Measurements from ENCODE around the gene KDM7A.

The KDM7A gene

DNA sequence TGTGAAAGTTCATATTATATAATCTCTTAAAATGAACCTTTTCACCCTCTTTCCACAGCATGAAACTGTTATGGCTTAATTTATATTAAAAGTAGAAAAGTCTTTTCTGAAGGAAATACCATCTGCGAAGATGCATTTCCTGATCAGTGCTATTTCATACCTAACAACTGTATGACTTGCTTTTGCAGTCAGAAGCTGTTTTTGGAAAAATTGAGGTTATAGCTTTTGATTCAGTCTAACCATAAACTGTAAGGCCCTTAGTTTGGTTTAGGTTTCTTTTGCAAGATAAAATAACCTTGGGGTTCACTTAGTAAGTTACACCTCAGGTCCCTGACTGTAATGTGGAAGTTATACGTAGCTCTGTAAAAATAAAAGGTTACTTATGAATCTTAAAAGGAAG is 91.3 kb downstream of the KDM7A start:
- H3K36me3 ChIP-seq (ENCODE audit: control insufficient read depth, insufficient read depth, low read length) = peaks cover 2% of the 10 kb centered on the region
- H3K4me3 ChIP-seq (ENCODE audit: low read length) = no peak overlapping the region
- no peak overlapping the region for H3K9ac ChIP-seq (ENCODE audit: low read length)
- H3K27ac ChIP-seq (ENCODE audit: low read depth, low read length) = no peak overlapping the region
- H3K4me1 ChIP-seq (ENCODE audit: control insufficient read depth, insufficient read depth, low read length) = no peaks in the 10 kb centered on the region
- no peaks in the 10 kb centered on the region for H3K27me3 ChIP-seq (ENCODE audit: control insufficient read depth, insufficient read depth, low read length)

DNA sequence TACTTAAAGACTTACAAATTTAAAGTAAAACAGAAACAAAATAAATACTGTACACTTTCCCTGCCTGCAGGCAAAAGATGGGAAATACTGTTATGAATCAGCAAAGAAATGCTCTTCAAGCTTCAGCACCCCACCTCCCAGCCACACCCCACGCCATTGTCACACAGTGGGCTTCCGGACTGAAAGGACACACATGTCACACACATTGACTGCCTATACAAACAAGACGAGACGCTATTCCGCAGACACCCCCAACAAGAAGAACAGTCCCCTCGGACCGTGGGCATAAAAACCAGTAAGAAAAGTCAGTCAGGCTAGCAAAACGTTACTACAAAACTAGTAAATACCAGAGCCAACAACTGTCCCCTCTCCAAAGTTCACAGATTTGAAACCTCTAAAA is 91.8 kb downstream of the KDM7A start:
- Histone ChIP-seq H3K4me1 (ENCODE audit: control insufficient read depth, insufficient read depth, low read length) (no peaks in the 10 kb centered on the region), H3K9ac (ENCODE audit: low read length) (no peak overlapping the region), H3K27ac (ENCODE audit: low read depth, low read length) (no peak overlapping the region)

DNA sequence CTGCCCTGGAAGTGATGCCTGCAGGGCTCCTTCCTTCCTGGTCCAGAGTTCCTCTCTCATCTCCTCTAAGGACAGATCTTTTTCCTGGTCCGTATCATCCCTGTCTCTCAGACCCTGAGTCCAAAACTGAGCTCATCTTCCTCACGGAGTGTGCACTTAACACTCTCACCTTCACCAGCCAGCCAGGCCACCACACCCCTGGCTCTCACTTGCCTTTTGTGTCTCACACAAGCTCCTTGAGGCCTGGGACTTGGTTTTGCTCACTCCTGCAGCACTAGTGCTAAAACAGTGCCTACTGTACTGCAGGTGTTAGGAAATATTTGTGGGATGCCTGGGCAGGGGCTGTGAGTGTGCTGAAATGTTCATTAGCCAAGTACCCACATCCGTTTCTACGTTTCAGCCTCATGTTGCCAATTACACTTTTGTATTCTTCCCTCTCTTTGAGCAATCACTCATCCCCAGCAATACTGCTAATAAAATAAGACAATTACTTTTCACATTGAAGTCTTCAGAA is 92.6 kb downstream of the KDM7A start:
- peaks cover 2% of the 10 kb centered on the region for H3K36me3 ChIP-seq (ENCODE audit: control insufficient read depth, insufficient read depth, low read length)
- H3K27me3 ChIP-seq (ENCODE audit: control insufficient read depth, insufficient read depth, low read length) = no peaks in the 10 kb centered on the region
- H3K4me3 ChIP-seq (ENCODE audit: low read length) = no peak overlapping the region
- no peaks in the 10 kb centered on the region for H3K4me1 ChIP-seq (ENCODE audit: control insufficient read depth, insufficient read depth, low read length)
- no peak overlapping the region for H3K27ac ChIP-seq (ENCODE audit: low read depth, low read length)
- H3K9ac ChIP-seq (ENCODE audit: low read length) = no peak overlapping the region

More for the DNA sequence above, 91.8 kb downstream of the KDM7A start:
- Histone ChIP-seq H3K36me3 (ENCODE audit: control insufficient read depth, insufficient read depth, low read length) (peaks cover 2% of the 10 kb centered on the region), H3K4me3 (ENCODE audit: low read length) (no peak overlapping the region), H3K27me3 (ENCODE audit: control insufficient read depth, insufficient read depth, low read length) (no peaks in the 10 kb centered on the region)

DNA sequence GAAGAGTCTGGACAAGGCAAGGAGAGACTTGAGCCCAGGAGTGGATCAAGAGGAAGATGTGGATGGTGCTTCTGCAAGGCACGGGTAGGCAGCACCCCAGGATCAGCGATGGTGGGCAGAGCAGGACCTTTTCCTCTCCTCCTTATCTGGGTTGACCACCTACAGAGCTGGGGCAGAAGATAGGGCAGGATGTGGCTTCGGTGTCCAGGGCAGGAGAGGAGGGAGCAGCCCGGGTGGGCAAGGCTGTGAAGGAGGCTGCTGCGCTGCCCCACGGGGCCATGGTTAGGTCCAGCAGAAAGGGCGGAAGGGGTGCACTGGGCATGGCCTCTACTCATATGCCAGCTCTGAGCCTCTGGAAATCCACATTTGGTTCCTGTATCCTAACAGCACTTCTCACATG is 94.0 kb downstream of the KDM7A start:
- Histone ChIP-seq H3K36me3 (ENCODE audit: control insufficient read depth, insufficient read depth, low read length) (peaks cover 2% of the 10 kb centered on the region), H3K27me3 (ENCODE audit: control insufficient read depth, insufficient read depth, low read length) (no peaks in the 10 kb centered on the region), H3K4me3 (ENCODE audit: low read length) (no peak overlapping the region), H3K4me1 (ENCODE audit: control insufficient read depth, insufficient read depth, low read length) (no peaks in the 10 kb centered on the region), H3K27ac (ENCODE audit: low read depth, low read length) (no peak overlapping the region), H3K9ac (ENCODE audit: low read length) (no peak overlapping the region)

DNA sequence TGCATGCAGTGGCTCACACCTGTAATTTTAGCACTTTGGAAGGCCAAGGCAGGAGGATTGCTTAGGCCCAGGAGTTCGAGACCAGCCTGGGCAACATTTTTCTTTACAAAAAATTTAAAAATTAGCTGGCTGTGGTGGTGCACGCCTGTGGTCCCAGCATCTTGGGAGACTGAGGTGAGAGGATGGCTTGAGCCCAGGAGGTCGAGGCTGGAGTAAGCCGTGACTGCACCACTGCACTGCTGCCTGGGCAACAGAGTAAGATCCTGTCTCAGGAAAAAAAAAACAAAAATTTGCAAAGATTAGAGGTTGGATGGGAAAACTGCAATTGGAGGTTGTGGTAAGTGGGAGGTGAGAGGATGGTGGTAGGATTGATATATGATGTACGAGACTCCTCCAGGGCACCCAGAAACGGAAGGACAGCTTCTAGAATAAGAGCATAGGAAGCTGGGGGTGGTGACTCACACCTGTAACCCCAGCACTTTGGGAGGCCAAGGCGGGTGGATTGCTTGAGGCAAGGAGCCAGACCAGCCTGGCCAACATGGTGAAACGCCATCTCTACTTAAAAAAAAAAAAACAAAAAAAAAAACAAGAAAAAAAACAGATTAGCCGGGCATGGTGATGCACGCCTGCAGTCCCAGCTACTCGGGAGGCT is 94.9 kb downstream of the KDM7A start:
- Histone ChIP-seq H3K27me3 (ENCODE audit: control insufficient read depth, insufficient read depth, low read length) (no peaks in the 10 kb centered on the region), H3K9ac (ENCODE audit: low read length) (no peak overlapping the region), H3K4me1 (ENCODE audit: control insufficient read depth, insufficient read depth, low read length) (no peaks in the 10 kb centered on the region), H3K36me3 (ENCODE audit: control insufficient read depth, insufficient read depth, low read length) (no peaks in the 10 kb centered on the region), H3K27ac (ENCODE audit: low read depth, low read length) (no peak overlapping the region), H3K4me3 (ENCODE audit: low read length) (no peak overlapping the region)

DNA sequence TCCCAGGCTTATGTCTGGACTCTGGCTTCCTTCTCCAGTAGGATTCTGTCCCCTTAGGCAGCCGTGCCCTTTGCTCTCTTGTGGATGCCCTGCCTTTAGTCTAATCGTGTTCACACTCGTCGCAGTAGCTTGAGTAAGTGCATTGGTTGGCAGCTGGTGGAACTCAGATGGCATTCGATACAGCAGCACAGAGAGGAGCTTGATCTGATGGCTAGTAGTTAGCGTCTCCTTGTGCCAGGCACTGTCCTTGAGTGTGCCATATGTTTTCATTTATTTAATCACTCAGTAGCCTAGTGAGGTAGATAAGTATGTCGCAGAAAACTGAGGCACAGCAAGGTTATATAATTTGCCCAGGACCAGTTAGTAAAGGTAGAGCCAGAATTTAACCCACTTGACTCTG is 95.9 kb downstream of the KDM7A start:
- Histone ChIP-seq H3K36me3 (ENCODE audit: control insufficient read depth, insufficient read depth, low read length) (no peaks in the 10 kb centered on the region), H3K9ac (ENCODE audit: low read length) (no peak overlapping the region), H3K27me3 (ENCODE audit: control insufficient read depth, insufficient read depth, low read length) (no peaks in the 10 kb centered on the region), H3K27ac (ENCODE audit: low read depth, low read length) (no peak overlapping the region), H3K4me1 (ENCODE audit: control insufficient read depth, insufficient read depth, low read length) (no peaks in the 10 kb centered on the region), H3K4me3 (ENCODE audit: low read length) (no peak overlapping the region)

DNA sequence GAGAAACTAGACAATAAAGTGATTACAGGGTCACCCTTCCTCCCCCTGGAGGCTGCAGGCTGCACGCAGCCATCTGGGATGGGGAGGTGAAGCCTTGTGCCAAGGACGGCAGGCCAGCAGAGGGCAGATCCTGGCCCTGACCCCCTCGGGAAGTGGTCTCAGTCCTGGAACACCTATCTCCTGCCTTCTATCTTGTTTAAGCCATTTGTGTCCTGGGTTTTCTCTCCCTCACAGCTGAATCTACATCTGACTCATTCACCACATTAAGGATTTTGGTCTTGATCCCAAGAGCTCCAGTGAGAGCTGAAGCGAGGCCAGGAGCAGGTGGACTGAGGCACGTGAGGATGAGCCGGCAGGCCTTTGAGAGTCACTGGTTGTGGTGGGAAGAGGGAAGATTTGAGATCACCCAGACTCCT is 97.7 kb downstream of the KDM7A start:
- Histone ChIP-seq H3K4me1 (ENCODE audit: control insufficient read depth, insufficient read depth, low read length) (no peaks in the 10 kb centered on the region), H3K27me3 (ENCODE audit: control insufficient read depth, insufficient read depth, low read length) (no peaks in the 10 kb centered on the region), H3K36me3 (ENCODE audit: control insufficient read depth, insufficient read depth, low read length) (no peaks in the 10 kb centered on the region), H3K27ac (ENCODE audit: low read depth, low read length) (no peak overlapping the region), H3K9ac (ENCODE audit: low read length) (no peak overlapping the region), H3K4me3 (ENCODE audit: low read length) (no peak overlapping the region)

DNA sequence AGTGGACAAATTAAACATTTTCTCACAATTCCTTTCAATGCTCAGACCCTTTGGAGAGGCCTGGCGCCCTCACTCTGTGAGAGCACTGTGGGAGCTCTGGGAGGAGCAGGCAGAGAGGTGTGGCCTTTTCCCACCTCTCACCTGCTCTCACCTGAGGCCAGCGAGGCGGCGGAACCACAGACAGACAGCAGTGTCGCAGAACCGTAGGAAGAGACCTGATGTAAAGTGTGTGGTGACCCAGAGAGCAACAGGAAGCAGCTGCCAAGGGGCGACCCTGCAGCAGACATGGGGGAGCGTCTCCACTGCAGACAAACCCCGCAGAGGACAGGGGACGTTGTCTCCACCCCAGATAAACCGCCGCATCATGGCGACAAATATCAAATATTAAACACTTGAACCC is 98.4 kb downstream of the KDM7A start:
- H3K4me1 ChIP-seq (ENCODE audit: control insufficient read depth, insufficient read depth, low read length) = no peaks in the 10 kb centered on the region
- H3K4me3 ChIP-seq (ENCODE audit: low read length) = no peak overlapping the region
- H3K27ac ChIP-seq (ENCODE audit: low read depth, low read length) = no peak overlapping the region
- no peaks in the 10 kb centered on the region for H3K27me3 ChIP-seq (ENCODE audit: control insufficient read depth, insufficient read depth, low read length)
- no peaks in the 10 kb centered on the region for H3K36me3 ChIP-seq (ENCODE audit: control insufficient read depth, insufficient read depth, low read length)
- no peak overlapping the region for H3K9ac ChIP-seq (ENCODE audit: low read length)

DNA sequence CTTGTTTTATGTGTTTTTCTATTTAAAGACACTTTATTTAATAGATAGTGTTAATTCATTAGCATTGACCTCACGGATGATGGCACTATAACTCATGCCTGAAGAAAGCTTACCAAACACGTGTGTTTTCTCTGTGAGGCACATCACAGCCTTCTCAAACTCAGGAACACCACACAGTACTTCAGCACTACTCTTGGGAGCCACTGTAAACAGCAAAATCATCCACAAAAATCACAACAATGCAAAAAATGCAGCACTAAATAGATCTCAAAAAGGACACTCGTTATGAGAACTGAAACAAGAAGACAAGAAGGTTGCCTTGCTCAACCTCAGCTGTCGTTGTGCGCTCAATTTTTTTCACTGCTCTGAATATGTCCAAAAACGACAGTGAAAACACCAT is 102.0 kb downstream of the KDM7A start:
- H3K4me3 ChIP-seq (ENCODE audit: low read length) = no peak overlapping the region

DNA sequence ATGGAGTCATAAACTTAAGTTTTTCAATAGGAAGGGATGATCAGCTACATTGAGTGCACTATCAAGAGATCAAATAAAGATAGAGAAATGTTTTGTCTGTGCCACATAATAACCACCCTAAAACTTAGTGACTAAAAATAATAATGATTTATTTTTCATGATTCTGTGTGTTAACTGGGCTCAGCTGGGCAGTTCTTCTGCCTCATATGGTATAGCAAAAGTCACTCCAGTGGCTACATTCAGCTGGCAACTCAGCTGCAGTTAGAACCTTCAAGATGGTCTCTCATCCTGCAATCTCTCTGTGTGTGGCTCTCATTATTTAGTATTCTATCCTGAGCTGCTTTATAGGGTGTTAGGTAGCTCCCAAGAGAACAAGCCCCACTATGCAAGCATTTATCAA is 106.2 kb downstream of the KDM7A start:
- Histone ChIP-seq H3K27me3 (ENCODE audit: control insufficient read depth, insufficient read depth, low read length) (no peaks in the 10 kb centered on the region), H3K4me1 (ENCODE audit: control insufficient read depth, insufficient read depth, low read length) (no peaks in the 10 kb centered on the region), H3K36me3 (ENCODE audit: control insufficient read depth, insufficient read depth, low read length) (no peaks in the 10 kb centered on the region), H3K27ac (ENCODE audit: low read depth, low read length) (no peak overlapping the region), H3K9ac (ENCODE audit: low read length) (no peak overlapping the region), H3K4me3 (ENCODE audit: low read length) (no peak overlapping the region)

More for the DNA sequence above, 102.0 kb downstream of the KDM7A start:
- no peaks in the 10 kb centered on the region for H3K27me3 ChIP-seq (ENCODE audit: control insufficient read depth, insufficient read depth, low read length)
- no peak overlapping the region for H3K9ac ChIP-seq (ENCODE audit: low read length)
- H3K27ac ChIP-seq (ENCODE audit: low read depth, low read length) = no peak overlapping the region
- no peaks in the 10 kb centered on the region for H3K4me1 ChIP-seq (ENCODE audit: control insufficient read depth, insufficient read depth, low read length)
- no peaks in the 10 kb centered on the region for H3K36me3 ChIP-seq (ENCODE audit: control insufficient read depth, insufficient read depth, low read length)

DNA sequence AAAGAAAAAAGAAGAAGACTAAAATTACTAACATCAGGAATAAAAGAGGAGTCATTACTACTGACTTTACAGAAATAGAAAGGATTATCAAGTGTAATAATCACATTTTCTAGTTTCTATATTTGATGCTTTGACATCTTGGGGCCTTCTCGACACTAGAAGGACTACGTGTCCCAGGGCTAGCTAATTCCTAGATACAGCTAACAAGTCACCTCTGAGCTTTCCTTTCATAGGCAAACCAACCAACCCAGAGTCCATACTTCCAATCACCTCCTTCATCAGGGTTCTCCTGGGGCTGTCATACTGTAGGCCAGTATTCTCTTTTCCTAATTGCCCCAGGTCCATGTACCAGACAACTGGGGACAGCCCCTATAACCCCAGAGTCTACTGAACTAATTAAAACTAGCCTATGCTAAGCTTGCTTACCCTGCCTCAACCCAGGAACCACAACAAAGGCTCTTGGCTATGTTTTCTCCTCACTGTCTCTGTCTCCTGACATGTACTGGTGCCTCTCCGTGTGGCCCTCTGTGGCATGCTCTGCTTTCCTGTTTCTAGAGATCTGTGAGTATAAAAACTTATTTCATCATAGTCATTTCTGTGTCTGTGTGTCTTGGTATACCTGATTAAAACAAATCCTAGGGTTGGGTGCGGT is 107.4 kb downstream of the KDM7A start:
- H3K27me3 ChIP-seq (ENCODE audit: control insufficient read depth, insufficient read depth, low read length) = no peaks in the 10 kb centered on the region
- no peak overlapping the region for H3K9ac ChIP-seq (ENCODE audit: low read length)
- no peaks in the 10 kb centered on the region for H3K36me3 ChIP-seq (ENCODE audit: control insufficient read depth, insufficient read depth, low read length)
- no peak overlapping the region for H3K27ac ChIP-seq (ENCODE audit: low read depth, low read length)
- no peak overlapping the region for H3K4me3 ChIP-seq (ENCODE audit: low read length)
- H3K4me1 ChIP-seq (ENCODE audit: control insufficient read depth, insufficient read depth, low read length) = no peaks in the 10 kb centered on the region

DNA sequence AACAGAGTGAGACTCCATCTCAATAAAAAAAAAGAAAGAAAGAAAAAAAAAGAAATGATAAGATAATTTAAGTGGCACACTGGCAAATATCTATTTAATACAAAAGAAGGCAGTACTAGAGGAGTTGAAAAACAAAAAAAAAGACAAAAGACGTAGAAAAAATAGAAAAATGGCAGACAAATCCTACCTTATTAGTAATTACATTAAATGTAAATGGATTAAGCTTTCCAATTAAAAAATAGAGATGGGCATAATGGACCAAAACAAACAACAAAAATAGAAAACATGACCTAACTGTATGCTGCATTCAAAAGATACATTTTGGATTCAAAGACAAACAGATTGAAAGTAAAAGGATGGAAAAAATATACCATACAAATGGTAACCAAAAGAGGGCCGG is 108.8 kb downstream of the KDM7A start:
- H3K9ac ChIP-seq (ENCODE audit: low read length) = no peak overlapping the region
- no peaks in the 10 kb centered on the region for H3K27me3 ChIP-seq (ENCODE audit: control insufficient read depth, insufficient read depth, low read length)
- H3K27ac ChIP-seq (ENCODE audit: low read depth, low read length) = no peak overlapping the region
- no peaks in the 10 kb centered on the region for H3K4me1 ChIP-seq (ENCODE audit: control insufficient read depth, insufficient read depth, low read length)
- H3K4me3 ChIP-seq (ENCODE audit: low read length) = no peak overlapping the region
- no peaks in the 10 kb centered on the region for H3K36me3 ChIP-seq (ENCODE audit: control insufficient read depth, insufficient read depth, low read length)

DNA sequence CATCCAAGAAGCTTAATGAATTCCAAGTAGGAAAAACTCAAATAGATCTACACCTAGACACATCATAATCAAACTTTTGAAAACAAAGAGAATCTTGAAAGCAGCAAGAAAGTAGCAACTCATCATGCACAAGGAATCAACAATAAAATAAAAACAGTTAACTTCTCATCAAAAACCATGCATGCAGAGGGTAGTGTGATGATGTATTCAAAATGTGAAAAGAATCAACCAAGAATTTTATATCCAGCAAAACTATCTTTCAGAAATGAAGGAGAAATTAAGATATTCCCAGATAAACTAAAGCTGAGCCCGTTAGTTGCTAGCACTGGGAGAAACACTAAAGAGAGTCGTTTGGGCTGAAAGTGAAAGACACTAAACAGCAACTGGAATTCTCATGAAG is 109.7 kb downstream of the KDM7A start:
- Histone ChIP-seq H3K36me3 (ENCODE audit: control insufficient read depth, insufficient read depth, low read length) (no peaks in the 10 kb centered on the region), H3K9ac (ENCODE audit: low read length) (no peak overlapping the region), H3K4me3 (ENCODE audit: low read length) (no peak overlapping the region), H3K4me1 (ENCODE audit: control insufficient read depth, insufficient read depth, low read length) (no peaks in the 10 kb centered on the region), H3K27me3 (ENCODE audit: control insufficient read depth, insufficient read depth, low read length) (no peaks in the 10 kb centered on the region), H3K27ac (ENCODE audit: low read depth, low read length) (no peak overlapping the region)
